ENCODE measurements around the gene ZBTB7B.

The ZBTB7B gene

DNA sequence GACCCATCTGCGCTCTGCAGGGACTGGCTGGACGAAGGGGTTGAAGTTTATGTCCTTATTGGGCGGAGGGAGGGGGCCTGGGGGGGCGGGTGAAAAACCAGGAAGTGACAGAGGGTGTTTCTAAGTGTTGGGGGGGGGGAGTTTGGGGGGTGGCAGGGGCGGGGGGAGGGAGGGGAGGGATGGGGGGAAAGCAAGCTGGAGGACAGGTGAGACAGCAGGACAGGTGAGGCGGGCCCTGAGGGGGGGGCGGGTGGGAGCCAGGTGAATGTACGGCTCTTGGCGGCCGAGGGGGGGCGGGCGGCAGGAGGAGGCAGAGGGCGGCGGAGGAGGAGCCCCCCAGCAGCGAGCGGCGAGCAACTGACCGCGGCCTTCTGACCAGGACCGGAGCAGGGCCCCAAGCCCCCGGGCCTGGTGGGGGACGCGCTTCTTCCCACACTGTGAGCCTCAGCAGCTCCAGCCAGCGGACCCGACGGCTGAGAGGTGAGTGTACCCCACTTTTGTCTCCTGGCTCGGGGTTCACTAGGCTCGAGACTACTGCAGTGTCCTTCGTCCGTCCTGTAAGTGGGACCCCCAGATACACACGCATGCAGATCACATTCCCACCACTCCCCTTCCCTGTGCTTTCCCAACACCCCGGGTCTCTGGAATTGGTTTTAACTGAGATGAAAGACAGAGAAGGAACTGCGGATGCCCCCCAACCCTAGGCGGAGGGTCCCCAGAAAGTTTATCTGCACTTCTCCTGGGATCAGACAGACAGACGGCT lies at the start of gene ZBTB7B:
ZBTB7B (plus strand) TSS at position 339 of the 763 bp plus-strand sequence. CDS start 11,859 bp downstream, outside the sequence.
- no peak for DNase-seq (ENCODE audit: low read depth in 2 of 2, low spot score in 1 of 2)

DNA sequence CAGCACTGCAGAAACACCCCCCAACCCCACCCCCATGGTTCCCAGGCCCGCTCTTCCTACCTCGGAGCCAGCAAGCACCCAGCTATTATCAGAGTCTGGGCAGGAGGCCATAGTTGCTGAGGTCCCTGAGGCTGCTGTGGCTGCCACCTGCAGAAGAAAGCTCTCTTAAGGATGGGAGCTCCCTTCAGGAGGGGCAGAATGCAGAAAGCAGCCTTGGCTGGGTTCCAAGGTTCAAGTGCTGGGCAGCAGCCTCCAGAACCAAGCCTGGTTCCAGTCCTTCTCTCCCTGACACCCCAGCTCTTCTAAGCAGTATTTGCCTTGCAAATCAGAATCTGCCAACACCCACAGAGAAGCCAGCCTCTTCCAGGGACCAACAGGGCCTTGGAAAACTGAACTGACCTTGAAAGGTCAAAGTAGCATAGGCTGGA lies 49.0 kb upstream of the ZBTB7B start:
- DNase-seq (ENCODE audit: low read depth in 2 of 2, low spot score in 1 of 2), result no peak

DNA sequence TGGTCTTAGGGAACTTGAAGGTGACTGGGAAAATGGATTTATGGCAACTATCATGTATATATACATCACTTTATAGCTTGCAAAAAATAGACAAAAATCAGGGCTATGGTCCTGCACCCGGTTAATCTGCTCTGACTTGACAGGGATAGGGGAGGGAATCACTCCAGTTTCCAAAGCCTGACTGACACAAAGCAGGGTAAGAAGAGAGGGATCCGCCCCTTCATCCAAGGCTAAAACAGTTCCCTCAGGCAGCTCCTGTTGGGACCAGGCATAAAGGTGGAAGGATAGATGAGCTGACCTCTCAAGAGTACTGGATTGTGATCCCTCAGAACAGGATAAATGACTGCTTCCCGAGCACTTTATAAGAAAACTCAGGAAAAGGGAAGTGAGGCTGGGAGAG lies 48.1 kb upstream of the ZBTB7B start:
- DNase-seq (ENCODE audit: low read depth in 2 of 2, low spot score in 1 of 2), result no peak

DNA sequence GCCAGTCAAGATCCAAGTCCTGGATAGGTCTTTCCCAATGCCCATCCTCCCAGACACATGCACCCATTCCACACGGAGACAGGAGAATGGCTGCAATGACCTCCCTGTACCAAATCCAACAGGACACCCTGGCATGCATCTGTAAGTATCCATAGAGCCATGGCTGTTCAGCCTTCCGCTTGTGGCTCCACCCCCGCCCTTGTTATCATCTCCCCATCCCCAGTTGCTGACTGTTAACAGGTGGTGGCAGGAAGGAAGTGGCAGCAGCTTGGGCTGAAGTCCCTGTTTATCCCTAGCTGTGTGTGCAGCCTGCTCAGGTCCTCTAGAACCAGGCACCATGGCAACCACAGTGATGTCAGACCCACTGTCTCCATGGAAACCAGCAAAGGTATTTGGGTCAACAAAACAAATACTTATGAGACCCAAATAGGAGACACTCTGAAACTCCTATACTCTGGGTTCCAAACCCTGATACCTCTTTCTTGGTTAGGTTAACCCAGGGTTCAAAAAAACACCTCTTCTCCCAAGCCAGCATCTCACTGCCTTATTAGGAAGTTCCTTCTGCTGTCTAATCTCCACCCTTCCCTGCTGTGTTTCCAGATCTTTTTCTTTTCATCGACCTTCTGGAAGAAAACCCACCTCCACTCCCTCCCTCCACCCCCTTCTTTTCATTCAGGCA lies 47.4 kb upstream of the ZBTB7B start:
- peak; percentile 72 to 79 for DNase-seq (ENCODE audit: low read depth in 2 of 2, low spot score in 1 of 2)

DNA sequence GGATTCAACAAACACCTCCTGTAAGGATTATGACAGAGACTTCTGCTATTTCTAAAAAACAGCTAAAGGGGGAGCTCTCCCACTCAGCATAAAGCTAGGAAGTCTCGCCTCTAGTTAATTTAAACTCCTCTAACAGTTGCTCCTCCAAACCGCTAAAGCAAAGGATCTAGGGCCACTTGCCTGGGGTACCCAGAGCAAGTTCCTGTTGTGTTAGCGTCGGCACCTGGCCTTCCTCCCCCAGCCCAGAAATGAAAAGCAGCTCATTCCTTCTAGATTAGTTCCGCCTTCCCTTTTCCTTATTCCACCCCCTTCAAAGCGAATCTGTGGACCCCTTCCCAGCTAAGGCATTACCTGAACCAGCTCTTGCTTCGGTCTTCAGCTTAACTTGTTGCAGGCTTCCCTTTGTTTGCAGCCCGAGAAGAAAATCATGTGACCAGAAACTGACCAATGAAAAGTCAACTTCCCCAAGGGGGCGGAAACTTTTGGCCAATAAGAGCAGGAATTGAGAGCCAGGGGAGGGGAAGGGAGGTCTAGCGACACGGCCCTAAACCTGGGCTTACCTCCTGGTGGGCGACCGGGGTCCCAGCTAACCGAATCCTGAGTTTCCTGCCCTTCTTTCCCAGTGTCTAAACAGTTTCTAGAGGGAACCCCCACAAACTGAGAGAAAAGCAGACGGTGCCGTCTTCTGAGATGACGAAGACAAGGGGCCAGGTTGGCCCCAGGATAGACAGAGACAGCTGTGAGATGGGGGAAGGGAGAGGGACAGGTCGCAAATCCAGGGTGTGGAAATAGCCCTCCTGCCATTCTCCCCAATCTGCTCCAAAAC lies 46.7 kb upstream of the ZBTB7B start, which contains the start of gene PBXIP1:
PBXIP1 (minus strand) TSS at position 382 of the 826 bp plus-strand sequence. CDS start 2,378 bp downstream, outside the sequence.
- peak in 1 of 2 donors; percentile 55 for DNase-seq (ENCODE audit: low read depth in 2 of 2, low spot score in 1 of 2)

DNA sequence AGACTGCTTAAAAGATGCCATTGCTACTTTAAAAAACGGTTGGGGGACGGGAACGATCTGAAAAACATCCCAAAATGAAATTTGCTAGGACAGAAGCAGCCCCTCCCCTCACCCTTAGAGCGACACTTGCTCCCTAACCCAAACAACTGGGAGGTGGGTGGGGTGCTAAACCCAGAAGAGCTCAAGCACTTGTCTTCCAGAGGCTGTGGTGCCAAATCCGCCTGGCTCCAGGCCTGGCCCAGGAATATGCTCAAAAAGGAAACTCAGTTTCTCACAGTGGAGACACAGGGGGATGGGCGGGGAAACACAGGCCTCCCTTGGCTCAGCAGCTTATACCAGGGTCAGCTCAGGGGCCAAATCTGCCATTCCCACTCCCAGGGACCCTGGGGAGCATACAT lies 46.1 kb upstream of the ZBTB7B start:
- no peak for DNase-seq (ENCODE audit: low read depth in 2 of 2, low spot score in 1 of 2)

DNA sequence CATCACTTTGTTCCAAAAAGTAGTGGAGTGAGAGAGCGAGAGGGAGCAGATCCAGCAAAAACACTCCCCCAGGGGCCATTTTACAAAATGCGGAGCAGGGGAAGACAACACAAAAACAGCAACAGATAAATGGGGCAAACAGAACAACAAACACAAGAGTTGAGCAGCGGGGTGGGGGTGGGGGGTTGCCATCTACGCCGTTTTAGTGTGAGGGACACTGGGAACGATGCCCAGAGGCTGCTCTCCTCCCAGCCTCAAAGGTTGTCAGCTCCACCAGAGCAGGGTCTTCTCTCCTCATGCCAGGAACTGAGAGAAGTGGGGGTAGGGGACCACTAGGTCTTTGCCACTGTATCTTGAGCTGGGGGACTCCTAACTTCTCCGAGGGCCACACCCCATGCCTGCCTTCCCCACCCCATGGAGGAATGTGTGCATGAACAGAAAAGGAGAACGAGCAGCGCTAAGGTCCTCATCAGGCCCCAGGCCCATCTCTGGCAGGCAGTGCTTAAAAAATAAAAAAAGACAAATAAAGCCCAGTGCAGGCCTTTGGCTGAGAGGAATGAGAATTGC lies 45.4 kb upstream of the ZBTB7B start:
- DNase-seq (ENCODE audit: low read depth in 2 of 2, low spot score in 1 of 2), result no peak

DNA sequence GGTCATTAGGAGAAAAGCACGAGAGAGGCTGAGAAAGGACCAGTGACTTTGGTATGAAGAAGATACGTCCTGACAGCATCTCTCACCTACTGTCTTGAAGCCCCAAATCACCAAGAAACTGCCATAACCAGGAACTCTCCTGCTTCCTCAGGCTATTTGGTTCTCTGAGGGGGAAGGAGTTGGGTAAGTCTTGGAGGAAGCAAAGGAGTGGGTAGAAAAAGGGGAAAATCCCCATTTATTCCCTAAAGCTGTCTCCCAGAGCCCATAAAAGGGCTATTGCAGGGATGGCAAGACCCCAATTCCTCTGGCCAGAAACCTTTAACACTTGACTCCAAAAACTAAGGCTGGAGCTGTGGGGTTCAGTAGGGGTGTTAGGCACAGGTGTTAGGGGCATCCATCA lies 44.6 kb upstream of the ZBTB7B start:
- DNase-seq (ENCODE audit: low read depth in 2 of 2, low spot score in 1 of 2), result no peak

DNA sequence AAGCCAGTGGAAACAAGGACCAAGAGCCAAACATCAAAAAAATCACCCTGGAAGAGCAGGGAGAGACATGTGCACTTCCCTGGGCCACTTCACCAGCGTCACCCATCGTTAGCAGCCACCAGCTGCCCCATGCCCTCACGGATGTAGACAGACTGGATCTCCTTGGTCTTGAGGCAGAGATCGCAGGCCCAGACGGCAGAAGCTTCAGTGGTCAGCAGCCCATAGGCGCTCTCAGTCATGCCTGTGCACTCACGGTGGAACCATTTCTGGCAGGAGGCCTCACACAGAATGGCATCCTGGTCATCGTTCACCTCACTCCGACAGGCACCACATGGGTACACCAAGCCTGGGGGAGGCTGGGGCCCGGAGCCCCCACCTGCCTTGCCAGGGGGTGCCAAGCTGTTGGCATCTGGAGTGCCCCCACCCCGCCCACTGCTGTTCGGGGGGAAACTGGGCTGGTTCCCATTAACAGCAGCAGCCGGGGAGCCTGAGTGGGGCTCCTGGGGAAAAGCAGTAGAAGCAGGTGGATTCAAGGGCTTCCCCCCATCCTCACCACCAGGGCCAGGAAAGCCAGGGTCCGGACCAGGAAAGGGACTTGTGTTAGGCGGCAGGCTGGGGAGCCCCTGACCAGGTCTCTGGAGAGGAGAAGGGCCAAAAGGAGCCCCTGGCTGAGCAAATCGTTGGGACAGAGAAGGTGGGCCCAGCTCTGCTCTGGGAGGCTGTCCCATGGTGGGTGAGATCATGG lies 43.7 kb upstream of the ZBTB7B start:
- no peak for DNase-seq (ENCODE audit: low read depth in 2 of 2, low spot score in 1 of 2)

DNA sequence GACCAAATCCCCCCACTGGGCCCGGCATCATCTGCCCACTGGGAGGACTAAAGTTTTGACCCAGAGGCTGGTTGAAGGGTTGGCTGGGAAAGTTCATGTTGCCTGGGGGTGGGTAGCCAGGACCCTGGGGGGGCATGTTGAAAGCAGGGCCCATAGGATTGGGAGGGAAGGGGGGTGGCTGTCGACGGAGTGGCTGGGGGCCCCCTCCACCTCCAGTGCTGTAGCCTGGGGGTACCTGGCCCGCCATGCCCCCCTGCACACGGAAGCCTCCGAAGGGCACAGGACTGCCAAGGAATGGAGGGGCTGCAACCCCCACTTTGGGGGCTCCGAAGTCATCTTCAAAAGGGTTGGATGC lies 43.2 kb upstream of the ZBTB7B start:
- DNase-seq (ENCODE audit: low read depth in 2 of 2, low spot score in 1 of 2), result no peak

DNA sequence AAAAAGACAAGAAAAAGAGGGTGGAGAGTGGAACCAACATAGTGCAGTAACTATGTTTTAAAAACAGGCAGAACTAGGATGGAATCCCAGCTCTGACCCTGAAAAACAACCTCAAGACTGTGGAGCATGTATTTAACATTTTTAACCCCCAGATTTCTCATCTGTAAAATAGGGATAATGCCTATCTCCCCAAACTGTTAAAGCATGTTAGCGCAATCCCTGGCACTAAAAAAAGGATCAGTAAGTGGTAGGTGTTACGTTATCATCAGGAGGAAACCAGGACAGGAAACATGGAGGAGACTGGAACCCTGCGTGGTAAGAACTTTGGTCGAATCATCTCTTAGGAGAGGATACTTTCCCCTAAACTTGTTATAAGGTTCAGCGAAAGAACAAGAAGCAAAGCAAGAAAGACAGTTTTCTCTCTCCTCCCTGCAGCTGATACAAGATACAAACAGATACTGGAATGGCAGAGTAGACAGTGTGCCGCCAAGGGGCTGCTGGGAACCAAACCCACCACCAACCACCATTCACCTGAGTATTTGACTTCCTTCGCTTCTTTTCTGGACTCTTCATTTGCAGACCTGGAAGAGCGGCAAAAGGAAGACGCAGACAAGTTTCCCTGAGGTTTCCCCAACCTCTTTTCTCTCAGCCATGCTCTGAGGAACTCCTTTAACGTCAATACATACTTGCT lies 42.0 kb upstream of the ZBTB7B start:
- no peak for DNase-seq (ENCODE audit: low read depth in 2 of 2, low spot score in 1 of 2)

DNA sequence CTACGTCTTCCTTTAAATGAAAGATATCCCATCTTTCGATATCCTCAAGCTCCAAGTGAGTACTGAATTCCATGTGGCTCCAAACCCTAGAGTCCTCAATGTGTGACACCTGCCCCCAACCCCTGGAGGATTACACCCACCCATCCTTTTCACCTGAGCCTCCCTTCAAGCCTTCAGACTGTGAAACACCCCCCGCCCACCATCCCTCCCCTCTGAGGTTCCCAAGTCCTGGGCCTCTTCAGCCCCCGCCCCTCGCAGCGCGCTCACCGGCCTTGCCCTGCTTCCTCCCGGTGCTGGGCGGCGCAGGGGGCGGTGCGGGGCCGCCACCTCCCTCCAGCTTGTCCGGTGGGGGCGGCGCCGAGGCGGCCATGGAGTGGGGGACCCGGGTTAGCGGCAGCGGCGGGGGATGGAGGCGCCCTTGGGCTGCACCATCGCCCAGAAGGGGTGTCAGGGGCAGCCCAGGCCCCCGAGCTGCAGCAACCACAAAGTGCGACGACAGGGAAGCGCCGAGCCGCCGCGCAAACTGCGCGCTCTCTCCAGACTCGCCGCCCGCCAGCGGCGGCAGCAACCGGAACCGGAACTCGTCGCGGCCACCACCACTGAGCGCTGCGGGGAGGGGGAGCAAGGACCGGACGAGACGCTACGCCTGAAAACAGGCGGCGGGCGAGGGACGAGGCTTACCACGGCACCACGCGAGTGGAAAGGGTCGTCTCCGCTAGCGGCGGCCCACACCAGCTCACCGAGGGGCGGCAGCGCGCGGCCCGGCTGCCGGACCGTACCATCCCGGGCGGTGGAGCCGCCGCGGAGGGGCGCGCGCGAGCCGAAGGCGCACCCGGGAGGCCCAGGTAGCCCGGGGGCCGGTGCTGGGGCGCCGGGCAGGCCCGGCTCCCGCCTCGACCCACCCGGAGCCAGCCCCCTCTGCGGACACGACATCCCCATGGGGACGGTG lies 41.1 kb upstream of the ZBTB7B start, which contains the start of gene PYGO2:
PYGO2 (minus strand) TSS at position 576 of the 949 bp plus-strand sequence; CDS start at position 370, 206 bp downstream.
- DNase-seq (ENCODE audit: low read depth in 2 of 2, low spot score in 1 of 2), result peak in 1 of 2 donors; percentile 58

DNA sequence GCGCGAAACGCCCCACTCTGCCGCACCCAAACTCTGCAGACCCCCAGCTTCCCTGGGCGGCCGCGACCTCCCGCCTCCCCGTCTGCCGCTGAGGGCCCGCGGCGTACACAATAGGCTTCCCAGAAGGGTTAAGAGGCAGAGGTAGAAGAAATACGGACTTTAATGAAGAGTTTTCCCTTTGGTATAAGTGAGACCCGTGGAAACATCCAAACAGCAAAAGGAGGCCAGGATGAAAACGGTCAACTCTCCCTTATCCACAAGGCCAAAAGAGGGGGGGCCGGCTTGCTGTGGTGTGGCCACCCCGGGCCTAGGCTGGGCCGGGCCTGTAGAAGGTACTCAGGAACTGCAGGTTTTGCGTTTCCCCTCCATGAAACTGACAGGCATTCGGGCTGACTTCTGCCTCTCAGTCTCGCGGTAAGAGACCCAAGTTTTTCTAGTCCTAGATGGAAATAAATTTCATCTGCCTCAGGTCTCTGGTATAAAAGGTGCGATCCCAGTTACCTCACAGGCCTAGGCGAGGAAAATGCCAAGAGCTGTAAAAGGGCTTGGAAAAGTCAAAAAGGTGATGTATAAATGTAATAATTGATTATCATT lies 40.3 kb upstream of the ZBTB7B start:
- DNase-seq (ENCODE audit: low read depth in 2 of 2, low spot score in 1 of 2), result no peak

DNA sequence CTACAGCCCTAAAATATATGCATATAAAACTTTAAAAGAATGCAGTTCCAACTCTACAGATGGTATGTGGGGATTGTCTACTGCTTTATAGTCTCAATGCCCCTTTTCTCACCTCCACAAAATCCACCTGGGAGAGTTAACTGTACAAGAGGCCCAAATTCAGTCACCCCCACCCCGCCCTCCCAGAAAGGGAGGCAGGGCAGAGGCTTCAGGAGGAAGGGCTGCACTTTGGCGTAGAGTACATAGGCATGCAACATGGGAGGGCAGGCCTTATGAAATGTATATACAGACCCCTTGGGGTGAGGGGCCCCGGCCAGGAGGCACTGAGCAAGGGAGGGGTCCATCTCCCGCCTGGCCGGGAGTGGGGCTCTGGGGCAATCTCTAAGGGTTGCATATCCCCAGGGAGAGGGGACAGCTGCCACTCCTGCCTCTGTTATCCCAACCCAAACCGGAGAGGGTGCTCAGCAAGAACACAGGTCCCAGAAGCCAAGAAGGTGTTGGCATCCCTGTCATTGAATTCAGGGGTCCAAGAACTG lies 39.7 kb upstream of the ZBTB7B start:
- no peak for DNase-seq (ENCODE audit: low read depth in 2 of 2, low spot score in 1 of 2)

DNA sequence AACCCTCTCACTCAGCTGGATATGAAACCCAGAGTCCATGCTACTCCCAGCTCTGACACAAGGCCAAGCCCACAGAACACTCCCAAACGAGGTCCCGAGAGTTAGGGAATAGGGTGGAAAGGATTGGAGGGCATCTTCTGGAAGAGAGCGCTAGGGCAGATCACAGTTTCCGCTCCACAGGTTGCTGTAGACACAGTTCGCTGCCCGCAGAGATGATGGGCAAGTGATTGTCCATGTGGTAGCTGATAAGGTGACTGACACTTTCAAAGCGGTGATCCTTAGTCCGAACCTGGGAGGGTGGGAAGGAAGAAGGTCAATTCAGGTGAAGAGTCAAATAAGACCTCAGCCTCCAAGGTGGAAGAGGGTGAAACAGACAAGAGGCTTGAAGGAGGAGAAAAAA lies 39.0 kb upstream of the ZBTB7B start:
- no peak for DNase-seq (ENCODE audit: low read depth in 2 of 2, low spot score in 1 of 2)

DNA sequence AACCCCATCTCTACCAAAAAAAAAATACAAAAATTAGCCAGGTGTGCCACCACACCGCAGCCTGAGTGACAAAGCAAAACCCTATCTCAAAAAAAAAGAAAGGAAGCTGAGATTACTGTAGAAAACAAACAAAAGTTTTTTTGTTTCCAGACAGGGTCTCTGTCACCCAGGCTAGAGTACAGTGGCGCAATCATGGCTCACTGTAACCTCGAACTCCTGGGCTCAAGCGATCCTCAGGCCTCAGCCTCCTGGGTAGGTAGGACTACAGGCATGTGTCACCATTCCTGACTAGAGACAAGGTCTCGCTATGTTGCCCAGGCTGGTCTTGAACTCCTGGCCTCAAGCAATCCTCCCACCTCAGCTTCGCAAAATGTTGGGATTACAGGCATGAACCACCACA lies 38.2 kb upstream of the ZBTB7B start:
- no peak for DNase-seq (ENCODE audit: low read depth in 2 of 2, low spot score in 1 of 2)

DNA sequence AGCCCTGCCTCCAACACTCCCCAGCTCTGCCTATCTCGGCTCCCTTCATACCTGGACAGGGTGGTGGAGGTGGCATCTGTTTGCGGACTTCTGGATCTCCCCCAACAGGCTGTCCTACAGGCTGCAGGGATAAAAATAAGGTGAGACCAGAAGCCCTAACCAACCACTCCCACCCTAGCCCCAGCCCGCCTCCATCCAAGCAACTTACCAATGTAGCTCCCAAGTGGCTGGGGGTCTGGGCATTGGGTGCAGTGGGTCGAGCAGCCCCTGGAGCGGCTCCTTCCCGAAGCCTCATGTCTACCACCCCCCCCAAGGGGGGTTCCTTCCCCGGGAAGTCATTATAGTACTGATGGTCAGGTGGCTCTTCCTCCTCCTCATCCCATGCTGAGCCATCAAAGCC lies 36.5 kb upstream of the ZBTB7B start:
- no peak for DNase-seq (ENCODE audit: low read depth in 2 of 2, low spot score in 1 of 2)

DNA sequence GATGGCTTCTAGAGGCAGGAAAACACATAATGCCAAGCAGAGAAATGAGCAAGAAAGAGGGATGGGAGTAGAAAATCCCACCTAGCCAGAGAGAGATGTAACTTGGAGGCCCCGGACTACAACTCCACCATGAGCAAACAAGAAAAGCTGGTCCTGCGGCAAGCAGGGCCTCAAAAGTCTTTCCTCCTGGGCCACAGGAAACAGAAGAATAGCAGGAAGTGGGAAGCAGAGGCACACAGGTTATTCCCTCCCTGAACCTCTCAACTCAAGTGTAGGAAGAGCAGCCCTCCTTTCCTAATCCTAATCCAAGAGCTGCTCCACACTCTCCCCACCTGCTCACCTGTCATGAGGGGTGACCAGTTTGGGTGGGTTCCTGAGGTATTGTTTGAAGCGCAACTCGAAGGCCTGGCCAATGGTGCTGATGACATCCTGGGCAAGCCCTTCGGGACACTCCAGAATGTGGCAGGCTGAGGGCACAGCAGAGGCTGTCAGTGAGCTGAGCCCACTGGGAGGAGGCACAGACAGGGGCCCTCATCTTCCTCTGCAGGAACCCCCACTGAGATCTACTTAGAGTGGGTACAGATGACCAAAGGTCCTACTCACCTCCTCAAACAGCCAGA lies 35.2 kb upstream of the ZBTB7B start:
- no peak for DNase-seq (ENCODE audit: low read depth in 2 of 2, low spot score in 1 of 2)
